ENCODE measurements around the gene AK6.
"Not testable (repeated sequence)": the region's sequence is repeated elsewhere in the genome, so short reads cannot be mapped to it uniquely, and the experiment has no call there.

The AK6 gene

DNA sequence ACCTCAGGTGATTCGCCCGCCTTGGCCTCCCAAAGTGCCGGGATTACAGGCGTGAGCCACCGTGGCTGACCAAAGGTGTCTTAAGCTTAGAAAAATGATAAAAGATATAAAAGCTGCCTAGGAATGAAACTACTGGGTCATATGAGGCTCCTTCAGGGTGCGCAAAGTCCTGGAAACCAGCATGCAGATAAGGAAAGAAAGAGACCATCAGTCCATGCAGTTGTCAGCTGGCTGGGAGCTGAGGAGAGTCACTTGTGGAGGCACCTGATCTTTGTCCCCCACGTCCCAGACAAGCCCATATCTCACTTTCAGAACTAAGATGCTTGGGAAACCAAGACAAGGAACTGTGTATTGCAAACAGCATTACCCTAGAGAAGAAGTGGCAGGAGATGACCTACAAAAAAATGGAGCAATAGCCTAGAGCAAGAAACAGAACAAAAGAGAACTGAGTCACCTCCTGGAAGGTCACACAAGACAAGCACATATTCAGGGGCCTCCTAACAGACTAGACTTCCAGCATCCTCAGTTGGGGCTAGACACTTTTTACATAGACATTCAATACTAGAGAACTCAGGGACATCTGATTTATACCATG is 33.9 kb downstream of the AK6 start:
- DNase-seq (ENCODE audit: low spot score), result no peak

DNA sequence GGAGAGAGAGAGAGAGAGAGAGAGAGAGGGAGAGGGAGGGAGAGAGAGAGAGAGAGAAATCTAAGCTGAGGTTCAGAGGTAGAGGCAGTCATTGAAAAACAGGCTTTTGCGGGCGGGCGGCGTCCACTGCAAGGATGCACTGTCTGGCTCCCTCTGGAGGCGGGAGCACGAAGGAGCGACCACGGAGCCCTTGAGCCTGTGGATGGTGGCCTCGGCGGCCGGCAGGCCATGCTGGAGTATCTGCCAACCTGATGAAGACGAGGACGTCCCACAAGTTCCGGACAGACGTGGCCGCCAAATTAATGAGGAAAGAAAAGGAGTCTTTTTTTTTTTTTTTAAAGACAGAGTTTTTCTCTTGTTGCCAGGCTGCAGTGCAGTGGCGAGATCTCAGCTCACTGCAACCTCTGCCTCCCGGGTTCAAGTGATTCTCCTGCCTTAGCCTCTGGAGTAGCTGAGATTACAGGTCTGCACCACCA is 34.5 kb downstream of the AK6 start:
- DNase-seq (ENCODE audit: low spot score), result peak; percentile 83

DNA sequence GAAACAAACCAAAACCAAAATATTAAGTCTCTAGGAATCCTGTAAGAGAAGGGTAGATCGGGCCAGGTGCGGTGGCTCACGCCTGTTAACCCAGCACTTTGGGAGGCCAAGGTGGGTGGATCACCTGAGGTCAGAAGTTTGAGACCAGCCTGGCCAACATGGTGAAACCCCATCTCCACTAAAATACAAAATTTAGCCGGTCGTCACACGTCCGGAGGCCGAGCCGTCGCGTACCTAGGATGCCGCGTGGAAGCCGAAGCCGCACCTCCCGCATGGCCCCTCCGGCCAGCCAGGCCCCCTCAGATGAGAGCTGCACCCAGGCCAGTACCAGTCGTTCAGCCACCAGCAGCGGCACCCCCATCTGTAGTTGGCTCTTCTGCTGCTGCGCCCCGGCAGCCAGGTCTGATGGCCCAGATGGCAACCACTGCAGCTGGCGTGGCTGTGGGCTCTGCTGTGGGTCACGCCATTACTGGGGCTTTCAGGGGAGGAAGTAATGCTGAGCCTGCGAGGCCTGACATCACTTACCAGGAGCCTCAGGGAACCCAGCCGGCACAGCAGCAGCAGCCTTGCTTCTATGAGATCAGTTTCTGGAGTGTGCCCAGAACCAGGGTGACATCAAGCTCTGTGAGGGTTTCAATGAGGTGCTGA is 35.5 kb downstream of the AK6 start:
- not testable (repeated sequence) for DNase-seq (ENCODE audit: low spot score)

- no peak for DNase-seq (ENCODE audit: low spot score)
These were observed 37.5 kb downstream of the AK6 start for GRCh38 chr5:69331528-69332445.

DNA sequence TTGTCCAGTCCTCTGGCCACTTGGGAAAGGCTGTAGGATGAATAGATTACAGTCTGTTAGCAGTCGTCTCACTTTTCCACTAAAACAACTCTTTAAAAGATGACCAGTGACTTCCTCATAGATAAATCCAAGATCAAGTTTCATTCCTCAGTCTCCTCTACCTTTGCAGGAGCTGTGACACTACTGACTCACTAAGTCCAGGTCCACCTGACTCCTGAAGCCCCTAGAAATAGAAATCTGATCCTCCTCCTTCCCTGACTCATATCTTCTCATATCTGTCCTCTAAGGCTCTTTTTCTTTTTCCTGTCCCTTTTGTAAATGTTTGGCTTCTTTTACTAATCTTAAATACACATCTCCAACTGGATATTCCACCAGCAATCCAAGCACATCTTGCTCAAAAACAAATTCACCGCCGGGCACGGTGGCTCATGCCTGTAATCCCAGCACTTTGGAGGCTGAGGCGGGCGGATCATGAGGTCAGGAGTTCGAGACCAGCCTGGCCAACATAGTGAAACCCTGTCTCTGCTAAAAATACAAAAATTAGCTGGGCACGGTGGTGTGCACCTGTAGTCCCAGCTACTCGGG is 39.3 kb downstream of the AK6 start:
- DNase-seq (ENCODE audit: low spot score), result no peak

GRCh38 chr5:69326365-69326764 is 43.0 kb downstream of the AK6 start:
- DNase-seq (ENCODE audit: low spot score), result no peak

DNA sequence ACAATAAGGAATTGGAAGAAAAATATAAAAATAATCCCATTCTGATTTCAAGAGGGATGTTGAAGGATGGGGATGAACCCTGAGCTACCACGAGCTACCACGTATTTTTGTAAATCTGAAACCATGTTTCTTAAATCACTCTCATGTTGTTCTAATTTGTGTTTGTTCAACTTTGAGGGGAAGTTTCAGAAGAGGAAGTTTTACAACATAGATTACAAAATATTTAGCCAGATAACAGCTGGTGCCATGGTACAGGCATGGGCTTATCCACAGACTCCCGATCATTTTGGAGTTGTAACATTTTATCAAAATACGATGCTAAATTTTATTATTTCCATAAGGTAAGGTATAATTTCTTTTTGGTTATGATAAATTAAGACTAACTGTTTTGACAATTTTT is 51.9 kb downstream of the AK6 start:
- no peak for DNase-seq (ENCODE audit: low spot score)

GRCh38 chr5:69315972-69316371 is 53.3 kb downstream of the AK6 start:
- DNase-seq (ENCODE audit: low spot score), result no peak

DNA sequence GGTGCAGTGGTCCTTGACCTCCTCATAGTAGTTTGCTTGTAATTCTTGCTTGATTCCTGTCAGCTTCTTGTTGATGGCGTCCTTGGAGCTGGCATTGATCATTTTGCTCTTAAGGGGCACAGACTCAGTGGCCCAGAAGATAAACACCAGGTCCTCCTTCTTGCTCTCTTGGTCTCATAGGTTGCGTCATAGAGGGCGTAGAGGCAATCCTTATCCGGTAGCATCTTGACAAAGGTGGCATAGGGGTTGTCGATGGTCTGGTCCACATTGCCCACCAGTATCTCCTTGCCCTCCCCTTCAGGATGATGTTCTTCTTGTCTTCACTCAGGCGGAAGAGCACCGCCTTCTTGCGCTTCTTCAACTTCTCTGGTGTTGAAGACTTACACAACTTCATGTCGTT is 55.9 kb downstream of the AK6 start:
- no peak for DNase-seq (ENCODE audit: low spot score)

- no peak for DNase-seq (ENCODE audit: low spot score)
These were observed 56.7 kb downstream of the AK6 start for GRCh38 chr5:69312459-69313160.

- DNase-seq (ENCODE audit: low spot score), result no peak
These were observed 59.9 kb downstream of the AK6 start for GRCh38 chr5:69309380-69309779.

DNA sequence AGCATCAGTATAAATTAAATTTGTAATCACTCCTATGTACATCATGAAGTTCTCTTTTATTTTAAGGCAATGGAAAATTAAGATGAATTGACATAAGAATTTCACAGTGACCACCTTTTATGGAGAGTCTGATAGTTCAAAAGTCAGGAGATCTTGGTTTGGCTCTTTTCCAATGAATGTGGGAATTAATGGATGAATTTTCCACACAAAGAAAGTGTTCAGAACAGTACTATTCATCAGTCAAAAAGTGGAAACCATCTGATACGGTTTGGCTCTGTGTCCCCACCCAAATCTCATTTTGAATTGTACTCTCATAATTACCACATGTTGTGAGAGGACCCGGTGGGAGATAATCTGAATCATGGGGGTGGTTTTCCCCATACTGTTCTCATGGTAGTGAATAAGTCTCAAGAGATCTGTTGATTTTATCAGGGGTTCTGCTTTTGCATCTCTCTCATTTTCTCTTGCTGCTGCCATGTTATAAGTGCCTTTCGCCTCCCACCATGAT is 61.2 kb downstream of the AK6 start:
- no peak for DNase-seq (ENCODE audit: low spot score)

- no peak for DNase-seq (ENCODE audit: low spot score)
These were observed 63.8 kb downstream of the AK6 start for GRCh38 chr5:69305512-69305911.

All from AG08395 (cell line).